GM06990 (cell line): ENCODE results near the gene SBSN.

ENCODE experiments used
- DNase-seq: peaks from one replicate; pipeline ENCODE4 v3.0.0-alpha.2; 2011; ENCODE audit not compliant: insufficient read length; ENCODE audit errors: extremely low read depth
- H3K27me3 ChIP-seq: replicated peaks from 2 replicates; pipeline ENCODE4 v1.6.0; 2011; ENCODE audit warnings: low read length; ENCODE audit not compliant: control insufficient read depth, insufficient read depth
- H3K36me3 ChIP-seq: 2 replicates; pipeline ENCODE4 v1.5.1; 2011; ENCODE audit warnings: low read length; ENCODE audit not compliant: control insufficient read depth, insufficient read depth
- H3K4me3 ChIP-seq: replicated peaks from 2 replicates; pipeline ENCODE4 v1.5.1; 2011; ENCODE audit warnings: low read depth, mild to moderate bottlenecking, control low read depth, low read length
- CTCF ChIP-seq: IDR thresholded peaks from 2 replicates; pipeline ENCODE4 v1.5.1; 2011; ENCODE audit warnings: low read length, control low read depth, mild to moderate bottlenecking, inconsistent platforms; ENCODE audit not compliant: insufficient read depth, poor library complexity, severe bottlenecking

SBSN gene

DNA sequence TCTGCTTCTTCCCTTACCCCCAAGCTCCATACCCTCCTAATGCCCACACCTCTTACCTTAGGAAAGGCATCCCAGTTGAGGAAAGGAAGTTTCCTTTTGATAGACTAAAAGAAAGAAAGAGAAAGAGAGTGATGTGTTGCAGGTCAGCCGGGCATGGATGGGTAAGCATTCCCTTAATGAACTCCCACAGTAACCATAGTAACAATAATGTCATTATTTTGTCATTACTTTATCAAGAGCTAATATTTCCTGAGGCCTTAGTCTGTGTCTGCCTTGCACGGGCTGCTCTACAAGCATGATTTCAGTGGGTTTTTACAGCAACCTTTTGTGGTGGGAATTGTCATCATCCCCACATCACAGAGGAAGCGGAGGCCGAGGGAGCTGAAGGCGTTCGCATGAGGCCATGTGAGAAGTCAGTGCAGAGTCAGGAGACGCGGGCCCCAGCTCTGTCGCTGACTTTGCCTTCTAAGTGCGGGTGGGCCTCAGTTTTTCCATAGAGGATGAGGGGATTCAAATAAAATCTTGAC is 40.4 kb downstream of the SBSN start:
- no peak overlapping the region for H3K4me3 ChIP-seq
- H3K27me3 ChIP-seq: no peaks in the 10 kb centered on the region; the same call in none of the 2 replicates
- no peak for TF ChIP-seq CTCF

GRCh38 chr19:35486268-35486708 is 41.8 kb downstream of the SBSN start:
- Histone ChIP-seq H3K36me3 (no peaks in the 10 kb centered on the region), H3K4me3 (no peak overlapping the region), H3K27me3 (no peaks in the 10 kb centered on the region; the same call in none of the 2 replicates)
- no peak for TF ChIP-seq CTCF
- DNase-seq: no peak

More for the DNA sequence above, 40.4 kb downstream of the SBSN start:
- no peaks in the 10 kb centered on the region for H3K36me3 ChIP-seq
- no peak for DNase-seq

DNA sequence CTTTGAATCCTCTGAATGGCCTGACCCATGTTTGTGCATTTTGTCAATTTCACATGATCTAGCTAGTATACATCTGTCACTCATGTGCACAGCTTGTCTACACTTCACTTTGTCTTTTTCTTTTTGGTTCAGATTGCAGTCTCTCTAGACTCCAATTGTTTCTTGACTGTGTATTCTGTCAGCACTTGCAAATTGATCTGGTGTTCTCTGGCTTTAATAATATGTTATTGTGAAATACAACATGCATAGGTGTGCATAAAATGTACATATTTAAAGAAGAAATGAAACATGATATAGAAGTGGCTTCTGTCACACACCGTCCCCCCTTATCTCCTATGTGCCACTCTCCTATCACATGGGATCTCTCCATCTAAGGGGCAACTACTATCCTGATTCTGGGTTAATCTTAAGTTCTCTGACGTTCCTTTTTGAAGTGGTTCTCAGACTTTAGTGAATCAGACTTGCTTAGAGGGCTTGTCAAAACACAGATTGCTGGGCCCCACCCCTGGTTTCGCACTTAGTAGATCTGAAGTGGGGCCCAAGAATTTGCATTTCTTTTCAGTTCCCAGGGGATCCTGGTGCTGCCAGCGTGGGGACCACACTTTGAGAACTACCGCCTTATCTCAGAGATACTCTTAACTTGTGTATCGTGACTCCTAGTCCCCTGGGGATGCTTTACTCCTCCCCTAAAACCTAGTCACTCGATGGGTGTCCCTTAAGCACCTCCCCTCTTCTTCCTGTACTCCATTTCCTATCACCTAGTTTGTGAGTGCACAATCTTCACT is 43.7 kb downstream of the SBSN start:
- DNase-seq: peak; percentile 69
- Histone ChIP-seq H3K4me3 (no peak overlapping the region), H3K36me3 (no peaks in the 10 kb centered on the region), H3K27me3 (no peaks in the 10 kb centered on the region)
- TF ChIP-seq CTCF: no peak

DNA sequence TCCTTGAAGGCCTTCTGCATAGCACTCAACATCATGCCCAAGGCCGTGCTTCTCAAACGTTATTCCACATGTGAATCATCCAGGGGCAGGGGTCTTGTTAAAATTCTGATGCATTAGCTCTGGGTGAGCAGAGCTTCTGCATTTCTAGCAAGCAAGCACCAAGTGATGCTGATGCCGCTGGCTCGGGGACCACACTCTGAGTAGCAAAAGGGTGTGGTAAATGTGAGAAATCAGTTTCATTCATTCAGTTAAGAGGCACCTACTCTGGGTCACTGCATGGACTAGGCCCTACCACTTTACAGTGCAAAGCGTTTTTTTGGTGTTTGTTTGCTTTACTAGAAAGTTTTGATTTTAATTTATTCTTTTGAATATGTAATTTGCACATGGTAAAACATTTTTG is 45.0 kb downstream of the SBSN start:
- no peak for TF ChIP-seq CTCF
- Histone ChIP-seq H3K36me3 (no peaks in the 10 kb centered on the region), H3K4me3 (no peak overlapping the region), H3K27me3 (no peaks in the 10 kb centered on the region)
- no peak for DNase-seq

DNA sequence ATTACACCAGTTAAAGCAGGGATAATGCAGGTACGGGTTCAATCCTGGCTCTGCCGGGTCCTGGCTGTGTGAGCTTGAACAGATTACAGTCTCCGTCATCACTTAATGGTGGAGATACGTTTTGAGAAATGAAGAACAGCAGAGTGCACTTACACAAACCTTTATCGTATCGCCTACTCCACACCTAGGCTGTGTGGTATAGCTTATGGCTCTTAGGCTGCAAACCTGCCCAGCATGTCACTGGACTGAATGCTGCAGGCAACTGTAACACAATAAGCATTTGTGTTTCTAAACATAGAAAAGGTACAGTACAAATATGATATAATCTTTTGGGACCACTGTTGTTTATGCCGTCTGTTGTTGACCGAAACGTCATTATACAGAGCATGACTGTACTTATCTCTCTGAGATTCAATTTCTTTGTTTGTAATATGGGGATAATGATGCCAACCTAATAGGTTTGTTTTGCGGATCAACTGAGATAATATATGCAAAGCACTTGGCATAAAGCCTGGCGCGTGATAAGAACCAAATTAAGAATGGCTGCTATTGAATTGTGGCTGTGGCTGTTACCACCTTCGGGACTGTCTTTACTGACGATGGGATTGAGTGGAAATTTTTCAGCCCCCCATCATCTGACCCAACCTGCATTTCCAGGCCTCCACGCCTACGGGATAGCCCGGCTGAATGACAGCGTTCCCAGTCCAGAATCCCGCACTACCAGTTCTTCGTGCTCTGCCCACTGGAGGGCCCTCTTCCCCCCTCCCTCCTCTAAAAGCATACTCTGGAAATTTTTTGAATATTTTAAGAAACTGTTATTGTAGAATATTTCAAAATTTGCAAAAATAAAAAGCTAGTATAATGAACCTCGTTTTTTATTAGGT is 49.1 kb downstream of the SBSN start:
- Histone ChIP-seq H3K36me3 (no peaks in the 10 kb centered on the region), H3K4me3 (no peak overlapping the region), H3K27me3 (no peaks in the 10 kb centered on the region)
- no peak for DNase-seq
- no peak for TF ChIP-seq CTCF
